A673 (cell line): Measurements from ENCODE around the gene TIAL1.

Source experiments
- CTCF ChIP-seq: fragments of 300-800, 200-600 bp; sonication (generic); conservative IDR thresholded peaks from 2 replicates; pipeline ENCODE4 v1.5.1; 2017; ENCODE audit warnings: low read depth, mild to moderate bottlenecking, antibody characterized with exemption, low read length, moderate library complexity, mixed read lengths
- EZH2 ChIP-seq: fragments of 200-600 bp; sonication (generic); IDR thresholded peaks from 2 replicates; pipeline ENCODE4 v1.6.1; 2017; ENCODE audit warnings: borderline replicate concordance, low read depth, mild to moderate bottlenecking, mixed read lengths, antibody characterized with exemption, low read length; ENCODE audit not compliant: poor library complexity, severe bottlenecking

DNA sequence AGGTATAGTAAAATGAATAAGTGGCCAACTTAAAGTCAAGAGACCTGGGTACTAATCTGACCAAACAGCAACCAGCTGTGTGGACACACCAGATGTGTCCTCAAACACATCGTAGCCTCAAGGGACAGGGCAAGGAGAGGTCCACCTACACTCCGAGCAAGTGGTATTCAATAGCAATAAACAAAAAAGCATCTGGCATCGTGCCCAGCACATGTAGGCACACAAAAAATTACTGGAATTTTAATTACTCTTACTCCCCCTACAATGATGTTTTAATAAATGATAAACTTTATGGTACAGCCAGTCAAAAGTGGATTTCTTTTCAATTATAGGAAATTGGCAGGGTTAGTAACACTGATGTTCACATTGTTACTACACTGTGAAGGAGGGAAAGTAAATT is 50.8 kb downstream of the TIAL1 start:
- TF ChIP-seq CTCF (no peak), EZH2 (no peak)
